Erythroblast (primary cell): Measurements from ENCODE around the gene SKOR1.

Experiments used
- GATA1 ChIP-seq: IDR thresholded peaks from 2 replicates; pipeline ENCODE4 v1.6.1; 2011; ENCODE audit warnings: low read depth, mild to moderate bottlenecking, control low read depth, low read length, moderate library complexity
- POLR2A ChIP-seq: IDR thresholded peaks from 2 replicates; pipeline ENCODE4 v1.6.1; 2011; ENCODE audit warnings: mild to moderate bottlenecking, low read length

DNA sequence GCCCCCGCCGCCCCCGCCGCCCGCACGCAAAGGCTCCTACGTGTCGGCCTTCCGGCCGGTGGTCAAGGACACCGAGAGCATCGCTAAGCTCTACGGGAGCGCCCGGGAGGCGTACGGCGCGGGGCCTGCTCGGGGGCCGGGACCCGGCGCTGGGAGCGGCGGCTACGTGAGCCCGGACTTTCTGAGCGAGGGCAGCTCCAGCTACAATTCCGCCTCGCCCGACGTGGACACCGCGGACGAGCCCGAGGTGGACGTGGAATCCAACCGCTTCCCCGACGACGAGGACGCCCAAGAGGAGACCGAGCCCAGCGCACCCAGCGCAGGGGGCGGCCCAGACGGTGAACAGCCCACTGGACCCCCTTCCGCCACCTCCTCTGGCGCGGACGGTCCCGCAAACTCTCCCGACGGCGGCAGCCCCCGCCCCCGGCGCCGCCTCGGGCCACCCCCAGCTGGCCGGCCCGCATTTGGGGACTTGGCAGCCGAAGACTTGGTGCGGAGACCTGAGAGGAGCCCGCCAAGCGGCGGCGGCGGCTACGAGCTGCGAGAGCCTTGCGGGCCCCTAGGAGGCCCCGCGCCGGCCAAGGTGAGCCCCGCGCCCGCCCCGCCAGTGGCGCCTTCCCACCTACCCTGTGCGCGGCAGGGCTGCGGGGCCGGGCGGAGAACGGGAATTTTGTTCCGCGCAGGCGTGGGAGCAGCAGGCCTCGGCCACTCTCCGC lies 2.4 kb downstream of the SKOR1 start:
- TF ChIP-seq POLR2A (no peak), GATA1 (no peak)
